Psoas muscle (tissue), 8 donors: Measurements from ENCODE around the gene TMEM255B. TPM values are rescaled to one million over a fixed set of nuclear protein-coding genes. Genes with fewer than 3 reads are reported as not detected.
A peak's percentile ranks its signal among the peaks of the same experiment; 100 is the strongest.

Experiments
- ATAC-seq, 4 donors: fragments of 200-7000 bp; cut with Tn5 transposase; one replicate each; pipeline ENCODE4 v1.9.1; 2020; ENCODE audit warnings: moderate library complexity in 3 of 4, mild to moderate bottlenecking in 2 of 4
- DNase-seq, 2 donors: peaks; one replicate each; pipeline ENCODE4 v3.0.0-alpha.2; 2020
- H3K27ac ChIP-seq: fragments of 200-600 bp; one replicate; pipeline ENCODE4 v1.8.0; 2022
- H3K27me3 ChIP-seq, 3 donors: fragments of 200-600 bp in 1 of 3; one replicate each; pipeline versions ENCODE4 v1.6.1 to v1.8.0; 2013 to 2022; ENCODE audit warnings: low read length in 2 of 3, mild to moderate bottlenecking in 2 of 3, moderate library complexity in 1 of 3; ENCODE audit not compliant: insufficient read depth in 3 of 3
- H3K36me3 ChIP-seq, 2 donors: fragments of 200-600 bp in 1 of 2; one replicate each; pipeline versions ENCODE4 v1.6.1 to v1.8.0; 2013 to 2022; ENCODE audit warnings: low read depth in 1 of 2, mild to moderate bottlenecking in 1 of 2, moderate library complexity in 1 of 2; ENCODE audit not compliant: insufficient read depth in 1 of 2
- H3K4me1 ChIP-seq: fragments of 200-600 bp; one replicate; pipeline ENCODE4 v1.8.0; 2022
- H3K4me3 ChIP-seq: fragments of 200-600 bp; one replicate; pipeline ENCODE4 v1.8.0; 2022; ENCODE audit warnings: mild to moderate bottlenecking
- H3K9me3 ChIP-seq: fragments of 200-600 bp; one replicate; pipeline ENCODE4 v1.8.0; 2022
- CTCF ChIP-seq: fragments of 200-600 bp; IDR thresholded peaks from one replicate; pipeline ENCODE4 v1.8.0; 2022; ENCODE audit warnings: antibody characterized with exemption
- WGBS, 3 donors: extraction: QIAGEN DNeasy Blood & Tissue Kit; methylation state at CpG; one replicate each; pipeline versions ENCODE4 v1.1.6 to v1.1.7; 2013; 5-methylcytosine and 5-hydroxymethylcytosine counted together
- intact Hi-C, 2 donors: fragments of 100-400 bp; cut with DNase I; formaldehyde crosslinking; loops; one replicate each; pipeline versions ENCODE4 v1.11.0 to v1.14.2; 2022
- polyA plus RNA-seq, 3 donors: library from polyadenylated mRNA; stranded (reverse); fragments of 200-250 nt; gene quantifications; one replicate each; pipeline ENCODE4 v1.2.3, GENCODE V29; 2013
- total RNA-seq, 4 donors: library from RNA; stranded (reverse); fragmentation: NEBNext Ultra II Directional in 2 of 4; extraction: Animal tissue kit (Norgen Biotek cat#: 25700) in 2 of 4; gene quantifications; one replicate each; pipeline versions ENCODE4 v1.2.1 to v1.2.4, GENCODE V29; 2021 to 2023
- donor health status: healthy with polysubstance abuse.
- donor health status: DM: no; HTN: no; CAD: no; lungs with moderate emphysema.
- donor health status: Bipolar disorder and iron deficiency.
- donor health status: healthy.
- donor health status: DM: yes; HTN: yes; CAD: no.
- donor health status: DM: no; HTN: no; CAD: no.
- donor health status: DM: no; HTN: no; CAD: no.
- donor health status: DM: yes; HTN: yes; CAD: no.

TMEM255B gene
- total and polyA plus RNA-seq, 7 donors, result 0.45 to 5.1 (median 2.1) TPM

- DNase-seq, result peak in 1 of 2 donors; percentile 3
- Histone ChIP-seq H3K27me3 (peaks cover 0 to 2% (median 0%) of the 10 kb centered on the region in 3 donors), H3K27ac (no peak overlapping the region), H3K9me3 (no peaks in the 10 kb centered on the region), H3K4me1 (no peaks in the 10 kb centered on the region), H3K36me3 (no peaks in the 10 kb centered on the region), H3K4me3 (no peak overlapping the region)
- intact Hi-C loops, result no loop called here
- no peak for TF ChIP-seq CTCF
- WGBS, 3 donors, result 37 to 50% (median 47%) methylated on average over 2 of the region's 2 CpGs
- no peak for ATAC-seq
Measured at GRCh38 chr13:113809934-113810333, 50.9 kb downstream of the TMEM255B start.

- Histone ChIP-seq H3K27ac (no peak overlapping the region), H3K9me3 (no peaks in the 10 kb centered on the region), H3K4me3 (no peak overlapping the region), H3K36me3 (no peaks in the 10 kb centered on the region), H3K27me3 (peaks cover 0 to 2% (median 0%) of the 10 kb centered on the region in 3 donors), H3K4me1 (no peaks in the 10 kb centered on the region)
- 90 to 93% (median 91%) methylated on average over 14 of the region's 14 CpGs for WGBS, 3 donors
- ATAC-seq (no peak), DNase-seq (peak in 1 of 2 donors; percentile 6)
- intact Hi-C loops, result no loop called here
- no peak for TF ChIP-seq CTCF
Measured at GRCh38 chr13:113810640-113811039, 51.6 kb downstream of the TMEM255B start.

GRCh38 chr13:113811081-113811928, 52.3 kb downstream of the TMEM255B start:
- Histone ChIP-seq H3K4me3 (no peak overlapping the region), H3K36me3 (no peaks in the 10 kb centered on the region), H3K9me3 (no peaks in the 10 kb centered on the region), H3K27me3 (peaks cover 0 to 2% (median 0%) of the 10 kb centered on the region in 3 donors), H3K27ac (no peak overlapping the region), H3K4me1 (peaks cover under 1% of the 10 kb centered on the region)
- intact Hi-C loops, result no loop called here
- DNase-seq (peak in 1 of 2 donors; percentile 7), ATAC-seq (no peak)
- TF ChIP-seq CTCF, result no peak
- 86 to 91% (median 90%) methylated on average over 24 to 30 of the region's 30 CpGs for WGBS, 3 donors

GRCh38 chr13:113812178-113813040, 53.4 kb downstream of the TMEM255B start:
- Histone ChIP-seq H3K4me1 (peaks cover 7% of the 10 kb centered on the region), H3K27ac (no peak overlapping the region), H3K4me3 (no peak overlapping the region), H3K36me3 (no peaks in the 10 kb centered on the region), H3K27me3 (peaks cover 0 to 2% (median 0%) of the 10 kb centered on the region in 3 donors), H3K9me3 (no peaks in the 10 kb centered on the region)
- intact Hi-C loops, result no loop called here
- DNase-seq (peak in 1 of 2 donors; percentile 13), ATAC-seq (no peak)
- 86 to 89% (median 86%) methylated on average over 47 to 51 of the region's 51 CpGs for WGBS, 3 donors
- no peak for TF ChIP-seq CTCF
